IPS-NIHi11 (cell line): ENCODE data around the gene TAOK3.
"Not testable (repeated sequence)": the region's sequence is repeated elsewhere in the genome, so short reads cannot be mapped to it uniquely, and the experiment has no call there.

Source experiments
- DNase-seq: peaks from one replicate; pipeline ENCODE4 v3.0.0; 2012; ENCODE audit warnings: mixed read lengths, low spot score

TAOK3 gene

GRCh38 chr12:118337194-118337838, 35.4 kb downstream of the TAOK3 start:
- DNase-seq = no peak

GRCh38 chr12:118336123-118336522, 36.6 kb downstream of the TAOK3 start:
- no peak for DNase-seq

GRCh38 chr12:118334939-118335567, 37.7 kb downstream of the TAOK3 start:
- DNase-seq = no peak

- DNase-seq = no peak
Measured at GRCh38 chr12:118334241-118334640, 38.5 kb downstream of the TAOK3 start.

- no peak for DNase-seq
Measured at GRCh38 chr12:118332511-118332910, 40.2 kb downstream of the TAOK3 start.

- no peak for DNase-seq
Measured at GRCh38 chr12:118330421-118331018, 42.2 kb downstream of the TAOK3 start.

GRCh38 chr12:118328486-118329330, 44.0 kb downstream of the TAOK3 start:
- no peak for DNase-seq

- DNase-seq = no peak
Measured at GRCh38 chr12:118327391-118327790, 45.3 kb downstream of the TAOK3 start.

GRCh38 chr12:118326991-118327390, 45.7 kb downstream of the TAOK3 start:
- DNase-seq = no peak

- no peak for DNase-seq
Measured at GRCh38 chr12:118325081-118325480, 47.6 kb downstream of the TAOK3 start.

- DNase-seq = no peak
Measured at GRCh38 chr12:118319627-118320026, 53.1 kb downstream of the TAOK3 start.

GRCh38 chr12:118318744-118319143, 54.0 kb downstream of the TAOK3 start:
- no peak for DNase-seq

GRCh38 chr12:118317729-118318128, 55.0 kb downstream of the TAOK3 start:
- no peak for DNase-seq

GRCh38 chr12:118315821-118316220, 56.9 kb downstream of the TAOK3 start:
- DNase-seq = no peak

- no peak for DNase-seq
Measured at GRCh38 chr12:118312578-118312977, 60.1 kb downstream of the TAOK3 start.

- no peak for DNase-seq
Measured at GRCh38 chr12:118311666-118312065, 61.0 kb downstream of the TAOK3 start.

- DNase-seq = no peak
Measured at GRCh38 chr12:118310320-118310719, 62.4 kb downstream of the TAOK3 start.

GRCh38 chr12:118308006-118308405, 64.7 kb downstream of the TAOK3 start:
- DNase-seq = not testable (repeated sequence)

- no peak for DNase-seq
Measured at GRCh38 chr12:118307069-118307954, 65.4 kb downstream of the TAOK3 start.

- no peak for DNase-seq
Measured at GRCh38 chr12:118304093-118304492, 68.6 kb downstream of the TAOK3 start.

GRCh38 chr12:118302053-118302452, 70.7 kb downstream of the TAOK3 start:
- DNase-seq = no peak
